OCI-LY1 (cell line): ENCODE results near the gene ATP9B.

Experiments
- H2AFZ ChIP-seq: fragments of 200-600 bp; sonication (generic), shearing (Covaris generic); 2 replicates; pipeline ENCODE4 v1.6.0; 2014; ENCODE audit warnings: antibody characterized with exemption, mild to moderate bottlenecking, low read length
- H3F3A ChIP-seq: fragments of 200-600 bp; sonication (generic), shearing (Covaris generic); 2 replicates; pipeline ENCODE4 v1.6.0; 2014; ENCODE audit warnings: mild to moderate bottlenecking, antibody characterized with exemption, low read length, moderate library complexity; ENCODE audit not compliant: insufficient read depth
- H3K27ac ChIP-seq: fragments of 200-600 bp; sonication (generic); 2 replicates; pipeline ENCODE4 v1.5.1; 2014; ENCODE audit warnings: low read length, mixed run types, mild to moderate bottlenecking, low read depth; ENCODE audit not compliant: poor library complexity, severe bottlenecking
- H3K27me3 ChIP-seq: fragments of 200-600 bp; sonication (generic); 2 replicates; pipeline ENCODE4 v1.6.0; 2014; ENCODE audit warnings: antibody characterized with exemption, mild to moderate bottlenecking, low read length, moderate library complexity; ENCODE audit not compliant: insufficient read depth
- H3K36me3 ChIP-seq: fragments of 200-600 bp; sonication (generic); 2 replicates; pipeline ENCODE4 v1.6.1; 2014; ENCODE audit warnings: mild to moderate bottlenecking, antibody characterized with exemption, low read length, moderate library complexity, mixed read lengths; ENCODE audit not compliant: insufficient read depth
- H3K4me1 ChIP-seq: fragments of 200-600 bp; sonication (generic); 2 replicates; pipeline ENCODE4 v1.5.1; 2014; ENCODE audit warnings: mild to moderate bottlenecking, low read length, moderate library complexity; ENCODE audit not compliant: insufficient read depth, severe bottlenecking
- H3K4me2 ChIP-seq: fragments of 200-600 bp; sonication (generic), shearing (Covaris generic); 2 replicates; pipeline ENCODE4 v1.6.1; 2014; ENCODE audit warnings: low read length
- H3K4me3 ChIP-seq: fragments of 200-600 bp; sonication (generic); 2 replicates; pipeline ENCODE4 v1.5.1; 2014; ENCODE audit warnings: low read length, low read depth, mild to moderate bottlenecking, mixed read lengths; ENCODE audit not compliant: poor library complexity, severe bottlenecking
- H3K79me2 ChIP-seq: fragments of 200-600 bp; shearing (Covaris generic); 2 replicates; pipeline ENCODE4 v1.6.1; 2016; ENCODE audit warnings: mixed run types, low read length, mixed read lengths; ENCODE audit not compliant: insufficient read depth
- H3K9ac ChIP-seq: fragments of 200-600 bp; sonication (generic), shearing (Covaris generic); 2 replicates; pipeline ENCODE4 v1.6.1; 2014; ENCODE audit warnings: mild to moderate bottlenecking, low read length, mixed read lengths
- H3K9me2 ChIP-seq: fragments of 200-600 bp; sonication (generic), shearing (Covaris generic); 2 replicates; pipeline ENCODE4 v1.6.1; 2014; ENCODE audit warnings: low read depth, mild to moderate bottlenecking, low read length, mixed read lengths
- H3K9me3 ChIP-seq: fragments of 200-600 bp; shearing (Covaris generic); 2 replicates; pipeline ENCODE4 v1.6.1; 2014; ENCODE audit warnings: low read length, mixed read lengths
- H4K20me1 ChIP-seq: fragments of 200-600 bp; sonication (generic), shearing (Covaris generic); 2 replicates; pipeline ENCODE4 v1.6.0; 2016; ENCODE audit warnings: mild to moderate bottlenecking, low read length; ENCODE audit not compliant: insufficient read depth
- CTCF ChIP-seq: fragments of 200-600 bp; sonication (generic), shearing (Covaris generic); IDR thresholded peaks from 2 replicates; pipeline ENCODE4 v1.5.1; 2017; ENCODE audit warnings: mild to moderate bottlenecking, antibody characterized with exemption, low read length, moderate library complexity, mixed read lengths
- EZH2 ChIP-seq: fragments of 200-600 bp; sonication (generic), shearing (Covaris generic); IDR thresholded peaks from 2 replicates; pipeline ENCODE4 v1.8.0; 2017; ENCODE audit warnings: borderline replicate concordance, mixed run types, mild to moderate bottlenecking, antibody characterized with exemption, low read length, moderate library complexity, mixed read lengths

ATP9B gene

GRCh38 chr18:79343567-79344207 is 274.5 kb downstream of the ATP9B start:
- Histone ChIP-seq H3K36me3 (peaks cover 58% of the 10 kb centered on the region), H3K4me2 (no peak overlapping the region), H3K27ac (no peak overlapping the region), H3K9me2 (no peaks in the 10 kb centered on the region), H3K27me3 (no peaks in the 10 kb centered on the region), H3K4me3 (no peak overlapping the region), H3K4me1 (no peaks in the 10 kb centered on the region), H3K79me2 (no peaks in the 10 kb centered on the region), H4K20me1 (no peaks in the 10 kb centered on the region), H3K9ac (no peak overlapping the region), H2AFZ (no peak overlapping the region), H3K9me3 (0 out of 2 replicates have a peak, but pooled peaks cover 3% of the 10 kb centered on the region), H3F3A (no peaks in the 10 kb centered on the region)
- TF ChIP-seq EZH2 (no peak), CTCF (no peak)

- Histone ChIP-seq H4K20me1 (no peaks in the 10 kb centered on the region), H3K27ac (no peak overlapping the region), H3K9me2 (no peaks in the 10 kb centered on the region), H3K4me3 (no peak overlapping the region), H3K9me3 (0 out of 2 replicates have a peak, but pooled peaks cover 3% of the 10 kb centered on the region), H2AFZ (no peak overlapping the region), H3K9ac (no peak overlapping the region), H3K27me3 (no peaks in the 10 kb centered on the region), H3F3A (no peaks in the 10 kb centered on the region), H3K4me1 (no peaks in the 10 kb centered on the region), H3K36me3 (peaks cover 56% of the 10 kb centered on the region), H3K79me2 (no peaks in the 10 kb centered on the region), H3K4me2 (no peak overlapping the region)
- no peak for TF ChIP-seq EZH2
- no peak for TF ChIP-seq CTCF
Observed at GRCh38 chr18:79344208-79344581, 275.0 kb downstream of the ATP9B start.

- H3K9ac ChIP-seq, result no peak overlapping the region
- H3K27me3 ChIP-seq, result no peaks in the 10 kb centered on the region
- no peak overlapping the region for H3K4me2 ChIP-seq
- no peak overlapping the region for H2AFZ ChIP-seq
- TF ChIP-seq CTCF (no peak), EZH2 (no peak)
- no peaks in the 10 kb centered on the region for H3K79me2 ChIP-seq
- 0 out of 2 replicates have a peak, but pooled peaks cover 3% of the 10 kb centered on the region for H3K9me3 ChIP-seq
- no peaks in the 10 kb centered on the region for H3F3A ChIP-seq
- no peaks in the 10 kb centered on the region for H4K20me1 ChIP-seq
- no peak overlapping the region for H3K27ac ChIP-seq
- no peak overlapping the region for H3K4me3 ChIP-seq
- no peaks in the 10 kb centered on the region for H3K9me2 ChIP-seq
- H3K36me3 ChIP-seq, result peaks cover 50% of the 10 kb centered on the region
- no peaks in the 10 kb centered on the region for H3K4me1 ChIP-seq
Observed at GRCh38 chr18:79345366-79345765, 276.2 kb downstream of the ATP9B start.
